ENCODE data around the gene FBRS.
"Not testable (repeated sequence)": the region's sequence is repeated elsewhere in the genome, so short reads cannot be mapped to it uniquely, and the experiment has no call there.

FBRS gene

GRCh38 chr16:30698816-30699614 lies 40.8 kb downstream of the FBRS start, which contains the start of gene SRCAP:
Gene SRCAP (plus strand): TSS chr16:30699171. CDS start chr16:30700825, 1,654 bp downstream.
- peak; percentile 72 for DNase-seq (ENCODE audit: low read depth)

GRCh38 chr16:30699615-30700099 lies 41.4 kb downstream of the FBRS start:
- no peak for DNase-seq (ENCODE audit: low read depth)

- no peak for DNase-seq (ENCODE audit: low read depth)
These were observed 42.3 kb downstream of the FBRS start for GRCh38 chr16:30700491-30700890.

DNA sequence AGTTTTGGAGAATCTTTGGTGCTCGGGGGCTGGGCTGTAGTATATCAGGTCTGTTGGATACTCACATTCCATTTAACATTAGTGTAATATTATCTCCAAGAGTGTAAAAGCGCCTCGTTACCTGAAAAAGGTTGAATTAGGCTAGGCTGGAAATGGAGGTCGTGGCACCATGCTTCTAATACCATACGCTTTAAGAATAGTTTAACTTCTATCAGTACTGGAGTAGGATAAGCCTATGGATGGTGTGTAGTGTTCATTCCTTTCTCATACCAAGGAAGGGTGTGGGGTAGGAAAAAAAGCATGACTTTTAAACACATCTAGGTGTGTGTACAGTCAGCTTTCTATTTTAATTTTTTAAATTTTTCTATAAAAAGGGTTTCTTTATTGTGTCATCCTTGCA lies 42.7 kb downstream of the FBRS start:
- no peak for DNase-seq (ENCODE audit: low read depth)

GRCh38 chr16:30703071-30703470 lies 44.8 kb downstream of the FBRS start:
- not testable (repeated sequence) for DNase-seq (ENCODE audit: low read depth)

DNA sequence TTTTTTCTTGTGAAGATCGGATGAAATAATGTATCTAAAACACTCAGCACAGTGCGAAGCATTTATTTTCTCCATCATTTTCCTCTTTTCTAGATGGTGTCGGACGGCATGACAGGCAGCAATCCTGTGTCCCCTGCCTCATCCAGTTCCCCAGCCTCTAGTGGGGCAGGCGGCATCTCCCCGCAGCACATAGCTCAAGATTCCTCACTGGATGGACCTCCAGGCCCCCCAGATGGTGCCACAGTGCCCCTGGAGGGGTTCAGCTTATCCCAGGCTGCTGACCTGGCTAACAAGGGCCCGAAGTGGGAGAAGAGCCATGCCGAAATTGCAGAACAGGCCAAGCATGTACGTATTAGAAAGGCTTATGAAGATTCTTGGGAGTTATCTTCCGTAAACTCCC lies 45.7 kb downstream of the FBRS start:
- no peak for DNase-seq (ENCODE audit: low read depth)

- no peak for DNase-seq (ENCODE audit: low read depth)
These were observed 47.8 kb downstream of the FBRS start for GRCh38 chr16:30706046-30706445.

- no peak for DNase-seq (ENCODE audit: low read depth)
These were observed 52.7 kb downstream of the FBRS start for GRCh38 chr16:30710971-30711370.

- no peak for DNase-seq (ENCODE audit: low read depth)
These were observed 53.5 kb downstream of the FBRS start for GRCh38 chr16:30711712-30712111.

- no peak for DNase-seq (ENCODE audit: low read depth)
These were observed 57.7 kb downstream of the FBRS start for GRCh38 chr16:30715750-30716445.

DNA sequence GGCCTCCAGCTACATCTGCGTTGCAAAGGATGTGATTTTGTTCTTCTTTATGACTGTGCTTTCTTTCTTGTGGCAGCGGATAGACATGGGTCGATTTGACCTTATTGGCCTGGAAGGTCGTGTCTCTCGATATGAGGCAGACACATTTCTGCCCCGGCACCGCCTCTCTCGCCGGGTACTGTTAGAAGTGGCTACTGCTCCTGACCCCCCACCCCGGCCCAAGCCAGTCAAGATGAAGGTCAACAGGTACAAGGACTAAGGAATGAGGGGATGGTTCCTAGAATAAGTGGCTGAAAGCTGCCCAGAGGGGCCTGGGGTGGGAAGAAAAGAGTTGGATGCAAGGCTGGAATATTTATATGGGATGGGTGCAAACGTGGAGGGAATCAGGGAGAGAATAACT lies 61.9 kb downstream of the FBRS start:
- no peak for DNase-seq (ENCODE audit: low read depth)

Data from activated T-cell treated with anti-CD3 and anti-CD28 coated beads for 1 hour (primary cell).